ENCODE data around the gene SPDYE4. TPM values are rescaled to one million over a fixed set of nuclear protein-coding genes. Genes with fewer than 3 reads are reported as not detected.

Gene SPDYE4
- total RNA-seq, 1 donor from 2014 or later = not detected

- no peaks in the 10 kb centered on the region for H3K9me3 Mint-ChIP-seq (ENCODE audit: low read depth)
- no peak overlapping the region for H3K27ac Mint-ChIP-seq (ENCODE audit: unreplicated experiment)
- H3K36me3 Mint-ChIP-seq (ENCODE audit: low read depth) = no peaks in the 10 kb centered on the region
Measured at GRCh38 chr17:8735336-8735939, 22.9 kb downstream of the SPDYE4 start.

GRCh38 chr17:8734876-8735275 is 23.5 kb downstream of the SPDYE4 start:
- DNase-seq (ENCODE audit: low spot score) = no peak
- Mint-ChIP-seq H3K4me1 (ENCODE audit: low read depth) (peaks cover 11% of the 10 kb centered on the region), H3K27me3 (ENCODE audit: low read depth) (peaks cover 7% of the 10 kb centered on the region)

More at GRCh38 chr17:8735336-8735939, 22.9 kb downstream of the SPDYE4 start:
- Mint-ChIP-seq H3K27me3 (ENCODE audit: low read depth) (peaks cover 7% of the 10 kb centered on the region), H3K4me1 (ENCODE audit: low read depth) (peaks cover 11% of the 10 kb centered on the region), H3K4me3 (ENCODE audit: unreplicated experiment) (no peak overlapping the region)
- no peak for TF ChIP-seq CTCF (IDR thresholded peaks at IDR 0.05)
- DNase-seq (ENCODE audit: low spot score) = peak; percentile 56

GRCh38 chr17:8732406-8733085 is 25.8 kb downstream of the SPDYE4 start:
- peaks cover 4% of the 10 kb centered on the region for H3K4me1 Mint-ChIP-seq (ENCODE audit: low read depth)
- TF ChIP-seq CTCF (IDR thresholded peaks at IDR 0.05) = no peak
- no peak overlapping the region for H3K4me3 Mint-ChIP-seq (ENCODE audit: unreplicated experiment)
- no peaks in the 10 kb centered on the region for H3K36me3 Mint-ChIP-seq (ENCODE audit: low read depth)
- no peak overlapping the region for H3K27ac Mint-ChIP-seq (ENCODE audit: unreplicated experiment)
- DNase-seq (ENCODE audit: low spot score) = no peak
- no peaks in the 10 kb centered on the region for H3K9me3 Mint-ChIP-seq (ENCODE audit: low read depth)
- H3K27me3 Mint-ChIP-seq (ENCODE audit: low read depth) = peaks cover 7% of the 10 kb centered on the region

More at GRCh38 chr17:8734876-8735275, 23.5 kb downstream of the SPDYE4 start:
- H3K36me3 Mint-ChIP-seq (ENCODE audit: low read depth) = no peaks in the 10 kb centered on the region
- no peak overlapping the region for H3K27ac Mint-ChIP-seq (ENCODE audit: unreplicated experiment)
- no peak overlapping the region for H3K4me3 Mint-ChIP-seq (ENCODE audit: unreplicated experiment)
- H3K9me3 Mint-ChIP-seq (ENCODE audit: low read depth) = no peaks in the 10 kb centered on the region
- TF ChIP-seq CTCF (IDR thresholded peaks at IDR 0.05) = no peak

- Mint-ChIP-seq H3K27me3 (ENCODE audit: low read depth) (no peaks in the 10 kb centered on the region), H3K4me3 (ENCODE audit: unreplicated experiment) (no peak overlapping the region), H3K36me3 (ENCODE audit: low read depth) (no peaks in the 10 kb centered on the region), H3K9me3 (ENCODE audit: low read depth) (no peaks in the 10 kb centered on the region), H3K27ac (ENCODE audit: unreplicated experiment) (no peak overlapping the region), H3K4me1 (ENCODE audit: low read depth) (peaks cover 4% of the 10 kb centered on the region)
- no peak for DNase-seq (ENCODE audit: low spot score)
- TF ChIP-seq CTCF (IDR thresholded peaks at IDR 0.05) = no peak
Measured at GRCh38 chr17:8729860-8730259, 28.5 kb downstream of the SPDYE4 start.

- no peaks in the 10 kb centered on the region for H3K27me3 Mint-ChIP-seq (ENCODE audit: low read depth)
Measured at GRCh38 chr17:8729421-8729820, 28.9 kb downstream of the SPDYE4 start.

More at GRCh38 chr17:8729421-8729820, 28.9 kb downstream of the SPDYE4 start:
- H3K4me1 Mint-ChIP-seq (ENCODE audit: low read depth) = peaks cover 4% of the 10 kb centered on the region
- H3K36me3 Mint-ChIP-seq (ENCODE audit: low read depth) = no peaks in the 10 kb centered on the region
- no peak for DNase-seq (ENCODE audit: low spot score)
- no peak overlapping the region for H3K4me3 Mint-ChIP-seq (ENCODE audit: unreplicated experiment)
- TF ChIP-seq CTCF (IDR thresholded peaks at IDR 0.05) = no peak
- H3K9me3 Mint-ChIP-seq (ENCODE audit: low read depth) = no peaks in the 10 kb centered on the region
- H3K27ac Mint-ChIP-seq (ENCODE audit: unreplicated experiment) = no peak overlapping the region
